WTC11 (cell line): ENCODE results near the gene TBL1X. TPM values are rescaled to one million over a fixed set of nuclear protein-coding genes. Genes with fewer than 3 reads are reported as not detected.
"Not testable (repeated sequence)": the region's sequence is repeated elsewhere in the genome, so short reads cannot be mapped to it uniquely, and the experiment has no call there.

ENCODE experiments used
- ATAC-seq: fragments of 200-7000 bp; cut with Tn5 transposase; 2 replicates; pipeline ENCODE4 v1.10.0; 2021; ENCODE audit warnings: mild to moderate bottlenecking, moderate library complexity
- CTCF ChIA-PET: fragments of 300-600 bp; sonication (Branson Sonifier 250); formaldehyde crosslinking; loops from one replicate; lab custom pipeline; 2021; ENCODE audit warnings: antibody characterized with exemption; lab: Charles Lee
- POLR2A ChIA-PET: fragments of 350-600 bp; sonication (Branson Sonifier 250); formaldehyde crosslinking; loops from one replicate; lab custom pipeline; 2021; ENCODE audit warnings: antibody characterized with exemption; lab: Charles Lee
- DNase-seq: peaks from one replicate; pipeline ENCODE4 v3.0.0; 2021; ENCODE audit warnings: low spot score
- H3K27ac Mint-ChIP-seq: 2 replicates; pipeline ENCODE4 v1.8.0; 2021; ENCODE audit warnings: mixed read lengths
- H3K27me3 Mint-ChIP-seq: 2 replicates; pipeline ENCODE4 v1.8.0; 2021; ENCODE audit warnings: low read depth, mild to moderate bottlenecking, moderate library complexity, mixed read lengths
- H3K36me3 Mint-ChIP-seq: 2 replicates; pipeline ENCODE4 v1.8.0; 2021; ENCODE audit warnings: mixed read lengths
- H3K4me1 Mint-ChIP-seq: 2 replicates; pipeline ENCODE4 v1.8.0; 2022; ENCODE audit warnings: mixed read lengths
- H3K4me3 Mint-ChIP-seq: 2 replicates; pipeline ENCODE4 v1.8.0; 2021; ENCODE audit warnings: mild to moderate bottlenecking, moderate library complexity, mixed read lengths
- H3K9me3 Mint-ChIP-seq: 2 replicates; pipeline ENCODE4 v1.8.0; 2021; ENCODE audit warnings: mixed read lengths
- AR ChIP-seq: fragments of 250-450 bp; sonication (Bioruptor Pico); IDR thresholded peaks from 2 replicates; pipeline ENCODE4 v1.9.0; 2021; ENCODE audit warnings: mild to moderate bottlenecking
- CBFB ChIP-seq: sonication (generic); formaldehyde crosslinking; IDR thresholded peaks from 2 replicates; pipeline ENCODE4 v1.8.1; 2022; ENCODE audit warnings: mild to moderate bottlenecking, low read depth, missing genetic modification reagents
- FOXJ3 ChIP-seq: sonication (generic); formaldehyde crosslinking; IDR thresholded peaks from 2 replicates; pipeline ENCODE4 v1.9.0; 2021; ENCODE audit warnings: missing genetic modification reagents, mild to moderate bottlenecking, borderline replicate concordance
- GTF2I ChIP-seq: fragments of 250-450 bp; sonication (Bioruptor Pico); conservative IDR thresholded peaks from 2 replicates; pipeline ENCODE4 v1.4.0; 2021; ENCODE audit warnings: mild to moderate bottlenecking
- HMGA2 ChIP-seq: fragments of 250-450 bp; sonication (Bioruptor Pico); IDR thresholded peaks from 2 replicates; pipeline ENCODE4 v1.4.0; 2021; ENCODE audit warnings: mild to moderate bottlenecking, moderate library complexity
- IRF1 ChIP-seq: sonication (generic); formaldehyde crosslinking; IDR thresholded peaks from 2 replicates; pipeline ENCODE4 v1.8.0; 2023; ENCODE audit warnings: missing genetic modification reagents
- JUN ChIP-seq: sonication (generic); formaldehyde crosslinking; IDR thresholded peaks from 2 replicates; pipeline ENCODE4 v1.8.0; 2023; ENCODE audit warnings: mild to moderate bottlenecking, missing genetic modification reagents
- MLX ChIP-seq: sonication (generic); formaldehyde crosslinking; IDR thresholded peaks from 2 replicates; pipeline ENCODE4 v1.8.1; 2023; ENCODE audit warnings: mild to moderate bottlenecking, missing genetic modification reagents, moderate library complexity
- NR1H2 ChIP-seq: sonication (generic); formaldehyde crosslinking; IDR thresholded peaks from 2 replicates; pipeline ENCODE4 v1.9.0; 2021; ENCODE audit warnings: mild to moderate bottlenecking, moderate library complexity, missing genetic modification reagents
- PREB ChIP-seq: sonication (generic); formaldehyde crosslinking; IDR thresholded peaks from 2 replicates; pipeline ENCODE4 v1.8.1; 2022; ENCODE audit warnings: mild to moderate bottlenecking, missing genetic modification reagents, moderate library complexity, borderline replicate concordance
- TP53 ChIP-seq: sonication (generic); formaldehyde crosslinking; IDR thresholded peaks from 2 replicates; pipeline ENCODE4 v1.8.1; 2023; ENCODE audit warnings: mild to moderate bottlenecking, missing genetic modification reagents
- ZNF532 ChIP-seq: fragments of 250-450 bp; sonication (Bioruptor Pico); IDR thresholded peaks from 2 replicates; pipeline ENCODE4 v1.9.0; 2021; ENCODE audit warnings: mild to moderate bottlenecking, borderline replicate concordance
- total RNA-seq: library from RNA; stranded (reverse); gene quantifications from 3 replicates; pipeline ENCODE4 v1.2.3, GENCODE V29; 2021

TBL1X gene
- total RNA-seq, 1 experiment from 2014 or later = 27.7 TPM

GRCh38 chrX:9456250-9457074 is 8.4 kb upstream of the TBL1X start:
- ATAC-seq (no peak), DNase-seq (no peak)
- H3K36me3 Mint-ChIP-seq = no peaks in the 10 kb centered on the region
- no peak overlapping the region for H3K27ac Mint-ChIP-seq
- H3K27me3 Mint-ChIP-seq = no peaks in the 10 kb centered on the region
- ChIA-PET POLR2A (no interaction called here), CTCF (no interaction called here)
- peaks cover 2% of the 10 kb centered on the region; the same call in 1 of the 2 replicates for H3K4me1 Mint-ChIP-seq
- no peaks in the 10 kb centered on the region for H3K9me3 Mint-ChIP-seq
- TF ChIP-seq CBFB (CRISPR knock-in tag) (no peak), TP53 (no peak), JUN (CRISPR knock-in tag) (no peak), ZNF532 (CRISPR knock-in tag) (no peak), GTF2I (no peak), NR1H2 (CRISPR knock-in tag) (no peak), IRF1 (no peak), AR (no peak), MLX (CRISPR knock-in tag) (no peak), PREB (CRISPR knock-in tag) (no peak), FOXJ3 (CRISPR knock-in tag) (no peak), HMGA2 (CRISPR knock-in tag) (no peak)
- no peak overlapping the region for H3K4me3 Mint-ChIP-seq

GRCh38 chrX:9458034-9458433 is 6.8 kb upstream of the TBL1X start:
- ATAC-seq, H3K27ac Mint-ChIP-seq, H3K4me3 Mint-ChIP-seq, CTCF ChIA-PET, H3K9me3 Mint-ChIP-seq, H3K36me3 Mint-ChIP-seq, H3K27me3 Mint-ChIP-seq, DNase-seq, POLR2A ChIA-PET: not testable (repeated sequence)
- H3K4me1 Mint-ChIP-seq = peaks cover 14% of the 10 kb centered on the region
